Breast epithelium (tissue), 3 donors: ENCODE data around the gene UMAD1.

ENCODE experiments used
- POLR2A ChIP-seq: fragments of 450-650 bp; IDR thresholded peaks from one replicate; pipeline ENCODE4 v1.6.1; 2016; ENCODE audit warnings: antibody characterized with exemption, mild to moderate bottlenecking, moderate library complexity
- TF ChIP-seq, protein P1 (sequence below), 3 donors: fragments of 450-650 bp; IDR thresholded peaks; one replicate each; pipeline ENCODE4 v1.5.1; 2016 to 2017; ENCODE audit warnings: antibody characterized with exemption in 3 of 3, mild to moderate bottlenecking in 3 of 3, moderate library complexity in 3 of 3

DNA sequence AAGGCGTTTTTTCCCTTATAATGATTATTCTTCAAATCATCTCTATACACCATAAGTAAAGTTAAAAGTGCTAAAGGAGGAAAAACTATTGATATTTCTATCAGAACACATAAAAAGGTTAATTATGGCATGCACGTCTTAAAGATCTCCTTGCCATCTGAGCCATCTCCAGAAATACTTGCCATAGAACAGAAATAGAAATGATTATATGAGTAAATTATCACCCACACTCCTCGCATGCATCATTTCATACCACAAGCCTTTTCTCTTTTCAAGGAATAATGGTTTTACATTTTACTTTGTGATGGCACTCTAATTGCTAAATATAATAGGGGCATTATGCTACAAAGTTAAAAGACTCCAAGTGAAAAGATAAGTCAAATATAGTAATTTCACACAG is 272.4 kb downstream of the UMAD1 start:
- TF ChIP-seq, protein P1, sequence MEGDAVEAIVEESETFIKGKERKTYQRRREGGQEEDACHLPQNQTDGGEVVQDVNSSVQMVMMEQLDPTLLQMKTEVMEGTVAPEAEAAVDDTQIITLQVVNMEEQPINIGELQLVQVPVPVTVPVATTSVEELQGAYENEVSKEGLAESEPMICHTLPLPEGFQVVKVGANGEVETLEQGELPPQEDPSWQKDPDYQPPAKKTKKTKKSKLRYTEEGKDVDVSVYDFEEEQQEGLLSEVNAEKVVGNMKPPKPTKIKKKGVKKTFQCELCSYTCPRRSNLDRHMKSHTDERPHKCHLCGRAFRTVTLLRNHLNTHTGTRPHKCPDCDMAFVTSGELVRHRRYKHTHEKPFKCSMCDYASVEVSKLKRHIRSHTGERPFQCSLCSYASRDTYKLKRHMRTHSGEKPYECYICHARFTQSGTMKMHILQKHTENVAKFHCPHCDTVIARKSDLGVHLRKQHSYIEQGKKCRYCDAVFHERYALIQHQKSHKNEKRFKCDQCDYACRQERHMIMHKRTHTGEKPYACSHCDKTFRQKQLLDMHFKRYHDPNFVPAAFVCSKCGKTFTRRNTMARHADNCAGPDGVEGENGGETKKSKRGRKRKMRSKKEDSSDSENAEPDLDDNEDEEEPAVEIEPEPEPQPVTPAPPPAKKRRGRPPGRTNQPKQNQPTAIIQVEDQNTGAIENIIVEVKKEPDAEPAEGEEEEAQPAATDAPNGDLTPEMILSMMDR (IDR thresholded peaks at IDR 0.05), result no peak
- TF ChIP-seq POLR2A, result no peak
